Measurements from ENCODE around the gene PTGR3. TPM values are rescaled to one million over a fixed set of nuclear protein-coding genes. Genes with fewer than 3 reads are reported as not detected.

PTGR3 gene
- 10 to 100 TPM; 13.7 to 15.8 TPM for total RNA-seq
- long read RNA-seq, donor 1, full-length matches to known transcripts, result 3 of 6 reads
- long read RNA-seq, donor 1, partial matches to known transcripts, result 0 of 6 reads
- long read RNA-seq, donor 1, other reads (novel, unspliced or antisense), result 3 of 6 reads
- long read RNA-seq, donor 2, full-length matches to known transcripts, result 2 of 4 reads
- long read RNA-seq, donor 2, partial matches to known transcripts, result 0 of 4 reads
- long read RNA-seq, donor 2, other reads (novel, unspliced or antisense), result 2 of 4 reads

- intact Hi-C loops (cut with DNase I), result loop anchor here in 1 of 2 donors (10.0 kb wide), 1 partner anchor 245 kb away; no protein-coding TSS in a partner anchor
- DNase-seq (ENCODE audit: low spot score), result peak; percentile 96
Measured at GRCh38 chr18:75209129-75209950, at the start of gene PTGR3. TSS of gene PTGR3 (minus strand) at chr18:75209139. CDS start at chr18:75209058, 81 bp downstream.

- intact Hi-C loops (cut with DNase I), result no loop called here
- DNase-seq (ENCODE audit: low spot score), result no peak
Measured at GRCh38 chr18:75257605-75258004, 48.7 kb upstream of the PTGR3 start.

- no peak for DNase-seq (ENCODE audit: low spot score)
- intact Hi-C loops (cut with DNase I), result no loop called here
Measured at GRCh38 chr18:75256376-75256775, 47.4 kb upstream of the PTGR3 start.

GRCh38 chr18:75255094-75255493 is 46.2 kb upstream of the PTGR3 start:
- intact Hi-C loops (cut with DNase I), result no loop called here
- DNase-seq (ENCODE audit: low spot score), result no peak

- DNase-seq (ENCODE audit: low spot score), result no peak
- intact Hi-C loops (cut with DNase I), result no loop called here
Measured at GRCh38 chr18:75253784-75254183, 44.8 kb upstream of the PTGR3 start.

GRCh38 chr18:75253043-75253442 is 44.1 kb upstream of the PTGR3 start:
- intact Hi-C loops (cut with DNase I), result no loop called here
- DNase-seq (ENCODE audit: low spot score), result no peak

GRCh38 chr18:75252136-75252535 is 43.2 kb upstream of the PTGR3 start:
- DNase-seq (ENCODE audit: low spot score), result no peak
- intact Hi-C loops (cut with DNase I), result no loop called here

- DNase-seq (ENCODE audit: low spot score), result no peak
- intact Hi-C loops (cut with DNase I), result no loop called here
Measured at GRCh38 chr18:75251466-75251865, 42.5 kb upstream of the PTGR3 start.

- intact Hi-C loops (cut with DNase I), result no loop called here
- DNase-seq (ENCODE audit: low spot score), result no peak
Measured at GRCh38 chr18:75250471-75250821, 41.5 kb upstream of the PTGR3 start.

GRCh38 chr18:75249672-75250470 is 40.9 kb upstream of the PTGR3 start:
- intact Hi-C loops (cut with DNase I), result loop anchor here in 1 of 2 donors (2.0 kb wide), 1 partner anchor 39 kb away; the partner anchor contains the start of gene TSHZ1
- no peak for DNase-seq (ENCODE audit: low spot score)

GRCh38 chr18:75249175-75249518 is 40.2 kb upstream of the PTGR3 start:
- DNase-seq (ENCODE audit: low spot score), result no peak
- intact Hi-C loops (cut with DNase I), result loop anchor here in 1 of 2 donors (2.0 kb wide), 1 partner anchor 38 kb away; the partner anchor contains the start of gene TSHZ1

GRCh38 chr18:75248426-75249174 is 39.7 kb upstream of the PTGR3 start:
- intact Hi-C loops (cut with DNase I), result loop anchor here in 1 of 2 donors (2.0 kb wide), 1 partner anchor 38 kb away; the partner anchor contains the start of gene TSHZ1
- DNase-seq (ENCODE audit: low spot score), result no peak

- no peak for DNase-seq (ENCODE audit: low spot score)
Measured at GRCh38 chr18:75247611-75248421, 38.9 kb upstream of the PTGR3 start.

GRCh38 chr18:75246721-75247610 is 38.0 kb upstream of the PTGR3 start:
- intact Hi-C loops (cut with DNase I), result no loop called here
- DNase-seq (ENCODE audit: low spot score), result no peak

More at GRCh38 chr18:75247611-75248421, 38.9 kb upstream of the PTGR3 start:
- intact Hi-C loops (cut with DNase I), result loop anchor here in 1 of 2 donors (2.0 kb wide), 1 partner anchor 37 kb away; the partner anchor contains the start of gene TSHZ1

- DNase-seq (ENCODE audit: low spot score), result no peak
- intact Hi-C loops (cut with DNase I), result no loop called here
Measured at GRCh38 chr18:75244351-75245313, 35.7 kb upstream of the PTGR3 start.

GRCh38 chr18:75241705-75242104 is 32.8 kb upstream of the PTGR3 start:
- intact Hi-C loops (cut with DNase I), result no loop called here
- DNase-seq (ENCODE audit: low spot score), result no peak
